SIG-M5 treated with dmso at 0.1 percent for 504 hours (cell line): ENCODE data around the gene MAST2.

ENCODE experiments used
- DNase-seq: peaks from one replicate; lab custom pipeline; 2025; ENCODE audit not compliant: unreplicated experiment; lab: John Stamatoyannopoulos, UW

MAST2 gene

DNA sequence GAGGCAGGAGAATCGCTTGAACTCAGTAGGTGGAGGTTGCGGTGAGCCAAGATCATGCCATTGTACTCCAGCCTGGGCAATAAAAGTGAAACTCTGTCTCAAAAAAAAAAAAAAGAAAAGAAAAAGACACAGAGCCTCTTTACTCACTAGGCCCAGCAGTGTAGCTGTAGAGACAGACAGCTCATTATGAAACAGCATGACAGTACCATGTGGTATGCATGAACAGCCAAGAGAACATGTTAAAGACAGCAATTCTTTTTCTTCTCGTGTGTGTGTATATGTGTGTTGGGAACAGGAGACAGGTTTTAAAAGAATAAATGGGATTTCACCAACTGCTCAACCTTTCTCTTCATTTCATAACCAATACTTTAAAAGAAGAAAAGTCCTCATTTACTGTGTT is 210.2 kb downstream of the MAST2 start:
- DNase-seq, result no peak

DNA sequence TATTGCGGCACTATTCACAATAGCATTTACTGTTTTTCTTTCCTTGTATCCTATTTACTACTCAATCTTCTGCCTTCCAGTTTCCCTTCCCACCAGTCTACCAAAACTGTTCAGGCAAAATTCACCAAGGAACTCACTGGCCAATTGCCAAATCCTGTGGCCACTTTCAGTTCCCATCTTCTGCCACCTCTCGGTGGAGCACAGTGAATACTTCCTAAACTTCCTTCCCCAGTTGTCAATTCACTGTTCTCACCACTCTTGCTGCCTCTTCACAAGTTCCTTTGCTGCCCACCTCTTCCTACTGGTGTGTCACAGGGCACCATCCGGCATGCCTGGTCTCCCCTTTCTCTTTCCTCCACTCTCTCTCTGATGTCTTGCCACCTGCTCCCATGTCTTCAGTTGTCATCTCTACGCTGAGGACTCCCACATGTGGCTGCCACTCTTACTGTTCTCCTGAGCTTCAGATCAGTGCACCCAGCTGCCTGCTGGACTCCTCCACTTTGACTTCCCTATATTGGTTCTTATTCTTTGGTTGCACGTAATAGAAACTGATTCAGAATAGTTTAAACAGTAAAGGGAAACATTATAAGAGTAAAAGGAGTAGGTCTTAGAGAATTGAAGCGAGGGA is 214.6 kb downstream of the MAST2 start:
- DNase-seq, result peak; percentile 52

DNA sequence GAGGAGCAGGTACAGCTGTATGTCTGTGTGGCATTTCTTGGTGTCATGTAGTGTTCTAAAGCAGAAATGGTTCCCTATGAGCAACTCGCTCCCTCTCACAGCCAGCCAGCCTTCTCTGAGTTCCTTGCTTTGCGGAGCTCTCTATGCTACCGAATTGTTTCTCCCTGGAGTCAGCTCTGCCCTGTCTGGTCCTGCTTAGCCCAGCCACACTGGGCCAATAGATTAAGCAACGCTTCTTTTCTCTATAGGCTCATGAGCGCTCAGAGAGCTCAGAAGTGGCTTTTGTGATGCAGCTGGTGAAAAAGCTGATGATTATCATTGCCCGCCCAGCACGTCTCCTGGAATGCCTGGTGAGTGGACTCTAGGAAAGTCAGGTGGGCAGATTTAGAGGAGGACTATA is 215.9 kb downstream of the MAST2 start:
- no peak for DNase-seq

DNA sequence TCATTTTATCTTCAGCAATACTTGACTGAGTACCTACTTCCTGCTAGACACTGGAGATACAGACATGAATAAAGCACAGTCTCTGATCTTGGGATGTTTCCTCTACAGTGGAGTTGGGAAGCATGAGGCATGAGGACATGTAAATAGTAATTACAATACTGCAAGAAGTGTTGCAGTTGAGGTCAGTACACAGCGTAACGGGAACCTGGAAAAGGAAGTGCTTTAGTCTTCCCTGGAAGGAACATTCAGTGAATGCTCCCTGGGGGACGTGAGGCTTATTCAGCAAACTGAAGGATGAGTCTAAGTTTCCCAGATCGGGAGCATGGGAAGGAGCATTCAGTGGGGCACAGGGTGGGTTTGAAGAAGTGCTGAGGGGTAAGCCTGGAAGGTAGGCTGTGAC is 216.6 kb downstream of the MAST2 start:
- DNase-seq, result no peak

DNA sequence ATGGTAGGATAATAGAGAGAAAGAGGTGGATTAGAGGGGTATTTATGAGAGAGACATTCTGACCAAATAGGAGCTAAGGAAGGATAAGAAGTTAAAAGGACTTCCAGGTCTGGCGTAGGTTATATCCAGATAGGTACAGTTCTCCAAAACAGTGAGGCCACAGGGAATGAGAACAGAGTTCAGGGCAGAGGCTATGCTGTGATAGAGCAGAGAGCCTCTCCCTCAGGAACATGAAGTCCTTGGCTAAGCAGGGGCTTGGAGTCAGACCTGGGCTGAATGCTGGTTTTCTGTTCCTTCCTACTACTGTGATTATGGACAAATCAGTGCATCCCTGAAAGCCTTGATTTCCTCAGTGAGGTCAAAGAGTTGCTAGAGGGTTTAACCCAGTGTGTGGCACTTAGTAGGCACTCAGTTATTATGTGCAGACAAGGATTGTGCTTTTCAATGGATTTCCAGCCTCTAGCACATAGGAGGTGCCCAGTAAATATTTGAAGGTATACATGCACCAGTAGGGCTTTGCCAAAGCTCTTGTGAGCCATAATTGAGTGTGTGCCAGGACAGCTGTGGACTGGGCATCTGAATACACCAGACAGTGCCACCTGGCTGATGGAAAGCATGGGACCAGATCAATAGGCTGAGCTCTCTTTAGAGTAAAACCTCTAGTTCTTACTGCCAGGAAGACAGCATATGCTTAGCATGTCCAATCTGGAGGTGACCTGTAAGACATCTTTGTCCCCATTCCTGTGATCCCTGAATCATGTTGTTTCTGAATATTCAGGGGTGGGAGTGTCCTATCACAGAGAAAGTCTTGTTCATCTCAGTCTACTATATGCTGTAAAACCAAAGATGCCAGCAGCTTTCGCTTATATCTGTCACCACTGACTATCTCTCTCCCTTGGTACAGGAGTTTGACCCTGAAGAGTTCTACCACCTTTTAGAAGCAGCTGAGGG is 217.9 kb downstream of the MAST2 start:
- no peak for DNase-seq

DNA sequence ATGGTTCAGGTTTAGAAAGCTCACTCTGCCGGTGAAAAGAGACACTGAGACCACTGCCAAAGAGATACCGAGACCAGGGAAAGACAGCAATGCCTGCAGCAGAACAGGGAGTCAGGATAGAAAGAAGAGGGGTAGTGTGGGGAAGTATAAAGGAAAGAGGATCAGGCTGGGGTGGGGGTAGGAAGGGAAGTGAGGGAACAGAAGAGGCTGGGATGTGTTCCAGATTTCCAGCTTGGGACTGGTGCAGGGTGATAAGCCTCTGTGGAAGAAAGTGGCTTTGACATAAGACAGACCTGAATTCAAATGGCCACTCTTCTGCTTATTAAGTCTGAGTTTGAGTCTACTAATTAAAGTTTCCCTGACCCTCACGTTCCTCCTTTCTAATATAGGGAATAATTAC is 223.1 kb downstream of the MAST2 start:
- DNase-seq, result no peak

DNA sequence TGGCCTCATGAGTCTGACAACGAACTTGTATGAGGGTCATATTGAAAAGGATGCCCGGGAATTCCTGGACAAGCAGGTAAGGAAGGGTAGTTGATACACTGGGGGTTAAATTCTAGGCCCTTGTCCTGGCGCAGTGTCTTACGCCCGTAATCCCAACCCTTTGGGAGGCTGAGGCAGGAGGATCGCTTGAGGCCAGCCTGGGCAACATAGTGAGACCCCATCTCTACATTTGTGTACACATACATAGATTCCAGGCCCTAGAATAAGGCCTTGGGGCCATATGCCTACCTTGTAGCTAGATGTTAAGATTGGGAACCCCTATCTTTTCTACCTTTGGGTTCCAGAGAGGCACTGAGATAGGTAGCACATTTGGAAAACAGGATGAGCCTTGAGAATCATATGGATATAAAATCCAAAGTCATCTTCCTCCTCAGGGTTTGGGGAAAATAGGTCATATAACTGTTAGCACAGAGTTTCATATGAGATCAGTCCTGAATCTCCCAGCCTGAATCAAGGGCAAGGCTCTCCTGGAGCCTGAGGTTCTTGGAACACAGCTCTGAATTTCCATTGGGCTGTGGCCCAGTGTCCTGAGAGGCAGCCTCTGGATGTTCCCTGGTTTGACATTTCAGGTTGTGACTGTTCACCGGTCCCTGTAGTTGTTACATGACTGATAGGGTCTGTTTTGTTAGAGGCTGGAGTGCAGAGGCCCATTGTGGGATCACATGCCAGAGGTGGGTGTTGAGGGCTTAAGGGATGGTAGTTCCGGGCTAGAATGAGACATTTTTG is 224.6 kb downstream of the MAST2 start:
- no peak for DNase-seq

DNA sequence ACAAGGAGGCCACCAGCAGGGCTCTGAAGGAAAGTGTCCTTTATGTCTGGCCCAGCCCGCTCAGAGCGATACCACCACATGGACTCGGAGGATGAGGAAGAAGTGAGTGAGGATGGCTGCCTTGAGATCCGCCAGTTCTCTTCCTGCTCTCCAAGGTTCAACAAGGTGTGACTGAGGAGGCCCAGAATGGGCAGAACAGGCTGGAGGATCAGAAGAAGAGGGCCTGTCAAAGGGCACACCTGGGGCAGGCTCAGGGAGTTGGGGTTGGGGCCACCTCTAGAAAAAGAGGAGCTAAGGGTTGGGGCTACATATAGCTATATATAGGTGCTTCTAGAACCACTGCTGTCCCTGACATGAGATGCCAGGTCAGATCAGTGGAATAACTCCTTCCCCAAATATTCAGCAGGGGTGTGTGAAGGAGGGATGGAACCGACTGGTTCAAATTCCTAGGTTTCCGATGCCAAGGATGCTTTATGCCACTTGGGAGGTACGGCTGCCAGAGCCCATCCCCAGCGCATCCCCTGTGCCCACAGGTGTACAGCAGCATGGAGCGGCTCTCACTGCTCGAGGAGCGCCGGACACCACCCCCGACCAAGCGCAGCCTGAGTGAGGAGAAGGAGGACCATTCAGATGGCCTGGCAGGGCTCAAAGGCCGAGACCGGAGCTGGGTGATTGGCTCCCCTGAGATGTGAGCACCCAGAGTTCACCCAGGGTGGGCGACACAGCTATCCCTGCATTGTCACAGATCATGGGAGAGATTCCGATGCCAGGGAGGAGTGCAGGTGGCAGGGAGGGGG is 226.9 kb downstream of the MAST2 start:
- no peak for DNase-seq

DNA sequence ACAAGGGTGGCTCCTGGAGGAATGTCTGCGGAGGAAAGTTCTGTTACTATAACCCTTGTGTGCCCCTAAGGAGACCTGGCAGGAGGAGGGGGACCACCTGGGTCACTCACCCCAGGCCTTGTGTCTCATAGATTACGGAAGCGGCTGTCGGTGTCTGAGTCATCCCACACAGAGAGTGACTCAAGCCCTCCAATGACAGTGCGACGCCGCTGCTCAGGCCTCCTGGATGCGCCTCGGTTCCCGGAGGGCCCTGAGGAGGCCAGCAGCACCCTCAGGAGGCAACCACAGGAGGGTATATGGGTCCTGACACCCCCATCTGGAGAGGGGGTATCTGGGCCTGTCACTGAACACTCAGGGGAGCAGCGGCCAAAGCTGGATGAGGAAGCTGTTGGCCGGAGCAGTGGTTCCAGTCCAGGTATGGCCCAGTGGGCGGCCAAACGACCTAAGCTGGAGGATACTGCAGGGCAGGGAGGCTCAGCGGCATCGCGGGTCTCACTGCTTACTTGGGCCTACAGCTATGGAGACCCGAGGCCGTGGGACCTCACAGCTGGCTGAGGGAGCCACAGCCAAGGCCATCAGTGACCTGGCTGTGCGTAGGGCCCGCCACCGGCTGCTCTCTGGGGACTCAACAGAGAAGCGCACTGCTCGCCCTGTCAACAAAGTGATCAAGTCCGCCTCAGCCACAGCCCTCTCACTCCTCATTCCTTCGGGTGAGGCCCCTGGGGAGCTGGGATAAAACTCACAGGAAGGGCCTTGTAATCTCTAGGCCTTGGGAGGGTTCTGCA is 227.7 kb downstream of the MAST2 start:
- DNase-seq, result no peak

DNA sequence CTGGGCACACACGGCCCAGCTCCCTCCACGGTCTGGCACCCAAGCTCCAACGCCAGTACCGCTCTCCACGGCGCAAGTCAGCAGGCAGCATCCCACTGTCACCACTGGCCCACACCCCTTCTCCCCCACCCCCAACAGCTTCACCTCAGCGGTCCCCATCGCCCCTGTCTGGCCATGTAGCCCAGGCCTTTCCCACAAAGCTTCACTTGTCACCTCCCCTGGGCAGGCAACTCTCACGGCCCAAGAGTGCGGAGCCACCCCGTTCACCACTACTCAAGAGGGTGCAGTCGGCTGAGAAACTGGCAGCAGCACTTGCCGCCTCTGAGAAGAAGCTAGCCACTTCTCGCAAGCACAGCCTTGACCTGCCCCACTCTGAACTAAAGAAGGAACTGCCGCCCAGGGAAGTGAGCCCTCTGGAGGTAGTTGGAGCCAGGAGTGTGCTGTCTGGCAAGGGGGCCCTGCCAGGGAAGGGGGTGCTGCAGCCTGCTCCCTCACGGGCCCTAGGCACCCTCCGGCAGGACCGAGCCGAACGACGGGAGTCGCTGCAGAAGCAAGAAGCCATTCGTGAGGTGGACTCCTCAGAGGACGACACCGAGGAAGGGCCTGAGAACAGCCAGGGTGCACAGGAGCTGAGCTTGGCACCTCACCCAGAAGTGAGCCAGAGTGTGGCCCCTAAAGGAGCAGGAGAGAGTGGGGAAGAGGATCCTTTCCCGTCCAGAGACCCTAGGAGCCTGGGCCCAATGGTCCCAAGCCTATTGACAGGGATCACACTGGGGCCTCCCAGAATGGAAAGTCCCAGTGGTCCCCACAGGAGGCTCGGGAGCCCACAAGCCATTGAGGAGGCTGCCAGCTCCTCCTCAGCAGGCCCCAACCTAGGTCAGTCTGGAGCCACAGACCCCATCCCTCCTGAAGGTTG is 231.4 kb downstream of the MAST2 start:
- no peak for DNase-seq

DNA sequence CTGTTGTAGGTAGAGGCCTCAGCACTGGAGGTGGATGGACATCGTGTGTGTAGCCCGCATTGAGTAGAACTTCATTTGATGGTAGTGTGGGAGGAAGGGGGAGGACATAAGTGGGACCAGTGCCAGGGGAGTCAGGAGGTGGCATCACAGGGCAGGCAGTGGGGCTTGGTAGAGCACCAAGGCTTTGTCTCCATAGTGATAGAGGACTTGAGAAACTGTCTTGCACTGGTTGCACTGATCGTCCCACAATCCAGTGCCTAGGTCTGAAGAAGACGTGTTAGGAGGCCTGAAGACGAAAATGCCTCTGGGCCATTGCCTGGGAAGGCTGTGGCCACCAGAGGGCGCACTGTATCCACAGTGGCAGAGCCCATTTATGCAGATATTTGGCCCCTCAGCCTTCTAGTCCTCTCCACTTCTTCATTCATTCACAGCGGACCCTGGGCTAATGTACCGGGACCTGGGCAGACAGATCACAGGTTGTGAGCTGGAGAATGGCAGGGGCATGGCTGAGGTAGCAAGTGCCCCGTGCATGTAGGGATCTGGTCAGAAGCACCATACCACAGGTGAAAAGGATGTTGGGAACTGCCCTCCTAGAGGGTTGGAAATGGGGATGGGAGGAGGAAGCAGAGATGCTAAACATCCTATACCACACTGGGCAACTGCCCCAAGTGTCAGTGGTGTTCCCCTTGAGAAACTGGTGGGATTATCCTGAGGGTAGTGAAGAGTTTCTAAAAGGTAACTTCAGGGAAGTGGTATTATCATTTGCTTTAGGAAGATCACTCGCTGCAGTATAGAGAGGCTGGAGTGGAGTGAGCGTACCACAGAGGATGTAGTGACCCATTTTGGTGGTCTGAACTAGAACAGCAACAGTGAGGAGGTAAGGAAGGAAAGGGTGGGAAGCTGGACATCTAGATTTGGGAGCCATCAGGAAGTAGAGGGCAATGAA is 233.8 kb downstream of the MAST2 start:
- peak; percentile 68 for DNase-seq

DNA sequence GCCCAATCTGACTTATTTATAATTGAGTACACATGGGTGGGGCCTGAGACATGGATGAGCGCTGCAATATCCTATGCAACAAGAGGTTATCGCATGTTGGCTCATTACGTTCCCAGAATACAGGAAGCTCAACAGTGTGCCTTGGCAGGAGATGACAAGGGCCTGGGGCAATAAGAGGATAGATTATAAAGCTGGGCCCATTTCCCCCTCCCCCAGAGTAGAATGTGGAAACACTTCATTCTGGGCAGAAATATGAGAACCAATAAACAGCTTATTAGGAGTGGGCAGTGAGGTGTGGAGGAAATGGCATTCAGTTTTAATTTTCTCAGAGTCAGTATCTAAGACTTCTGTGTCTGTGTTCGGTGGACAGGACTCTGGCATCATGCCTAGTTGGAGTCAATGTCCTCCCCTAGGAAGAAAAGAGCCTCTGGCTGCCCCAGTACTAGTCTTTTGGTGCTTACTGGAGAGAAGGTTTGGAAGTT is 236.2 kb downstream of the MAST2 start:
- no peak for DNase-seq

DNA sequence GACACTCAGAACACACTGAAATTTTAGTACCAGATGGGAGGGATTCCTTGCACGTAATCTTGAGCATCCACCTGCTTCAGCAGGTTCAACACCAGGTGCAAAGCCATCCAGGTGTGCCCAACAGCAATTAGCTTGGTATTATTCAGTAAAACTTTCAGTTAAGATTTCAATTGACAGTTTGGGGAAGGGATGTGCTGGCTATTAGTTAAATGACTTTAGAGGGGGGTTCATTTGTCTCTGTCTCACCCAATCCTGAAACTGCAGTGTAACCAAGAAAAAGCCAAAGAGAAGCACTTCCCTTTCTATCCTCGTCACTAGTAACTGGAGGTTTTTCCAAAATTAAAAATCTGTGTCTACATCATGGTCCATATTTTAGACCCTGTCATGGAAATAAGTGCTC is 238.1 kb downstream of the MAST2 start:
- DNase-seq, result no peak

DNA sequence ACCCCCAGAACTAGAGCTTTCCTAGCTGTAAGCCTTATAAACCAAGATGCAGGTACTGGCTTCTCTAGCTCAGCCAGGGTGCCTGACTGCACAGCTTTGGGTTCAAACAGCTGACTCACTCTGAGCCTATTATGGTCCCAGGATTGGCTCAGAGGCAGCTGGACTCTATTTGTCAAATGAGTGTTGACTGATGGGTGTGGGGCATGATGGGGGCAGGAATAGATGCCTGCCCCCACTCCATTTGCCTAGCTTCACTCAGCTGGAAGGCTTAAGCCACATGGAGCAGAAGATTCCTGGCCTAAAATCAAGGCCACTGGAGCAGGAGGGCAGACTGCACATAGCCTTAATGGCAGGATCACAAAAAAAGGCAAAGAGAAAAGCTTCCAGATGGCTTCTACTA is 238.6 kb downstream of the MAST2 start:
- DNase-seq, result no peak

DNA sequence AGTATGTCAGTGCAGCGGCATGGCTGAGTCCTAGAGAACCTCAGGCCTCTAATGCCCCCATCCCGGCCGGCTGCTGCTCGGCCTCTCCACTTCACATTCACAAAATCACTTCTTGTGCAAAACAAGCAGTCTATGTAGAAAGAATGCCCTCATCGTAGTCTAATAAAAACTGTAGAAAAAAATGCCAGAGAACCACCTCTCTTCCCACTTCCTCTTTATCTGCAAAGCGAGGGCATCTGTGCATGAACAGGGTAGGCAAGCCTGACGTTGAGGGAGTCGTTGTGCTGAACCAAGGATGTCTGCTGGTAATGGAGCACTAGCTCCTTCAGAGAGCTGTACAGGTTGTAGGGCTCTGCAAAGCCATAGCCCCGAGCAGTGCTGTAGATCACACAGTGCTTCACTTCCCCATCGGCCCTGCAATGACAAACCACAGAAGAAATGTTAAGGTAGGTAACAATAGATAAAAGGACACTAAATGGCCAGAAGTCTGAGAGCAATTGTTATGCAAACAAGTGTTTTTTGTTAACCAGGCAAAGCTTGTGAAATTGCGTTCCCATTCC is 240.1 kb downstream of the MAST2 start:
- DNase-seq, result peak; percentile 92

DNA sequence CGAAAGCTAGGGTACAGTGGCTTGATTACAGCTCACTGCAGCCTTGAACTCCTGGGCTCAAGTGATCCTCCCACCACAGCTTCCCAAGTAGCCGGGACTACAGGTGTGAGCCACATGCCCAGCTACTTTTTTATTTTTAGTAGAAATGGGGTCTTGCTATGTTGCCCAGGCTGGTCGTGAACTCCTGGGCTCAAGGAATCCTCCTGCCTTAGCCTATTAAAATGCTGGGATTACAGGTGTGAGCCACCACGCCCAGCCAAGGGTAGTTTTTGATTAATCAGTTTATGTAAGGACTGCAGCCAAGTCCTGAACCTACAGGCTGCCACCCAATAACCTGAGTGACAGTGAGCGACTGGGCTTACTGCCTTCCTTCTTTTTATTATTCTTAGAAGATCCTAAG is 240.7 kb downstream of the MAST2 start:
- DNase-seq, result no peak

DNA sequence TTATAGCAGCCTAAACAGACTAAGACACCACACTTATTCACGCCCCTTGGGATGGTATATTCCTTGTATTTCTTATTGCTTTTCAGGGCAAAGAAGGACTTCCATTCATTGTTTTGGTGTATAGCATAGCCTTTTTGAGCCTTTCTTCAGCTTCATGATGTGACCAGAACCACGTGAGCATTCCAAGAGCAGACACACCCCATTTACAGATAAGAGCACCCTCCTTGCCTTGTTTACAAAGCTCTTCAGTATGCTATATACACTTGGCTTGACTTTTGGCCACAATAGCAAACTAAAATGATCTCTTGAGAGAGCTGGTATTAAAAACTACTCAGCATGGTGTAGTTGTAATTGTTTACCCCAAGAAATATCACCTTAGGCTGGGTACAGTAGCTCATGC is 250.3 kb downstream of the MAST2 start:
- DNase-seq, result no peak

DNA sequence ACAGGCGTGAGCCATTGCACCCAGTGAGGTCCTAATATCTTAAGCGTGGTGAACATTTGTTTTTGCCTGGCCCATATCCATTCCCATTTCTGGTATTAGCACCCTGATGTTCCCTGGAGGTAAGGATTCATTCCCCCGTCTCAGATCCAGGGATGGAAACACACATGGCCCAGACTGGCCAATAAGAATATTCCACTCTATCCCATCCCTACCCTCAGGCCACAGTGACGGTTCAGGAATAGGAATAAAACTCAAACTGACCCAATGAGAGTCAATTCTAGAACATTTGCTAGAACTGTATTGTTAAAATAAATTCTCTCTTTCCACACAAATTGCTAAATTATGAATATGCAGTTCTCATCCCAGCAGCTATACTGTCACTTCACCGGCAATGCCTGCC is 252.9 kb downstream of the MAST2 start:
- no peak for DNase-seq
